HCT116 (cell line): ENCODE data around the gene KAZN.

Experiments
- CEBPB ChIP-seq: IDR thresholded peaks from 2 replicates; pipeline ENCODE4 v1.6.1; 2012; ENCODE audit warnings: low read depth
- EZH2 ChIP-seq: fragments of 200-600 bp; sonication (generic); IDR thresholded peaks from 2 replicates; pipeline ENCODE4 v1.6.1; 2017; ENCODE audit warnings: antibody characterized with exemption, mixed run types
- JUND ChIP-seq: IDR thresholded peaks from 2 replicates; pipeline ENCODE4 v1.6.1; 2012
- POLR2A ChIP-seq: IDR thresholded peaks from 2 replicates; pipeline ENCODE4 v1.7.0; 2011; ENCODE audit warnings: borderline replicate concordance; ENCODE audit not compliant: insufficient read depth, insufficient read length; ENCODE audit errors: extremely low read depth
- POLR2AphosphoS5 ChIP-seq: IDR thresholded peaks from 2 replicates; pipeline ENCODE4 v1.6.1; 2011; ENCODE audit warnings: mild to moderate bottlenecking, low read depth, low read length, moderate library complexity
- SP1 ChIP-seq: IDR thresholded peaks from 2 replicates; pipeline ENCODE4 v1.6.1; 2012; ENCODE audit warnings: low read depth
- TF ChIP-seq, protein P1 (sequence below), 3 experiments: fragments of 200-600 bp in 1 of 3; sonication (generic) in 1 of 3; IDR thresholded peaks in 2 of 3; conservative IDR thresholded peaks in 1 of 3; 2 replicates each; pipeline ENCODE4 v1.5.1; 2012 to 2017; ENCODE audit warnings: low read depth in 2 of 3, low read length in 2 of 3, antibody characterized with exemption in 1 of 3, borderline replicate concordance in 1 of 3, control low read depth in 1 of 3, mild to moderate bottlenecking in 1 of 3, mixed read lengths in 1 of 3, mixed run types in 1 of 3, moderate library complexity in 1 of 3; ENCODE audit not compliant: insufficient read depth in 1 of 3
- TF ChIP-seq, protein P2 (sequence below): IDR thresholded peaks from 2 replicates; pipeline ENCODE4 v1.6.1; 2011; ENCODE audit warnings: mild to moderate bottlenecking, low read length, moderate library complexity; ENCODE audit not compliant: insufficient replicate concordance; ENCODE audit errors: extremely low read depth

DNA sequence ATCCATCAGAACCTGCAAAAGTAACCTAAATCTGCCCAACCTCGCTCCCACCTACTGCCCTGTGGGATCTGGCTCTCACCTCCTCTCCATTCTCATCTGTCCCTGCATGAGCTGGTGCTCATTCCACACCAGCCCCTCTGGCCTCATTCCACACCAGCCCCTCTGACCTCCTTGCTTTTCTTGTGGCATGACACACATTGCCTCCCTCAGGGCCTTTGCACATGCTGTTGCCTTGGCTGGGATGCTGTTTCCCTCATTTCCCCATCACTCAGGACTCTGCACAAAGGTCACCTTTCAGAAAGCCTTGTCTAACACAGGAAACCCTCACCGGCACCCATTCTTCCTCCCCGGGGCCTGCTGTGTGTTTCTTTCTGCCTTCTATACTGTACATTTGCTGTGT, 197.1 kb downstream of the KAZN start:
- TF ChIP-seq, protein P1, sequence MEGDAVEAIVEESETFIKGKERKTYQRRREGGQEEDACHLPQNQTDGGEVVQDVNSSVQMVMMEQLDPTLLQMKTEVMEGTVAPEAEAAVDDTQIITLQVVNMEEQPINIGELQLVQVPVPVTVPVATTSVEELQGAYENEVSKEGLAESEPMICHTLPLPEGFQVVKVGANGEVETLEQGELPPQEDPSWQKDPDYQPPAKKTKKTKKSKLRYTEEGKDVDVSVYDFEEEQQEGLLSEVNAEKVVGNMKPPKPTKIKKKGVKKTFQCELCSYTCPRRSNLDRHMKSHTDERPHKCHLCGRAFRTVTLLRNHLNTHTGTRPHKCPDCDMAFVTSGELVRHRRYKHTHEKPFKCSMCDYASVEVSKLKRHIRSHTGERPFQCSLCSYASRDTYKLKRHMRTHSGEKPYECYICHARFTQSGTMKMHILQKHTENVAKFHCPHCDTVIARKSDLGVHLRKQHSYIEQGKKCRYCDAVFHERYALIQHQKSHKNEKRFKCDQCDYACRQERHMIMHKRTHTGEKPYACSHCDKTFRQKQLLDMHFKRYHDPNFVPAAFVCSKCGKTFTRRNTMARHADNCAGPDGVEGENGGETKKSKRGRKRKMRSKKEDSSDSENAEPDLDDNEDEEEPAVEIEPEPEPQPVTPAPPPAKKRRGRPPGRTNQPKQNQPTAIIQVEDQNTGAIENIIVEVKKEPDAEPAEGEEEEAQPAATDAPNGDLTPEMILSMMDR (IDR thresholded peaks at IDR 0.05 in 2 of 3, conservative IDR thresholded peaks at IDR 0.05 in 1 of 3; ENCODE audit: borderline replicate concordance in 1 of 3, insufficient read depth in 1 of 3, low read depth in 2 of 3, low read length in 2 of 3): no peak
- TF ChIP-seq, protein P2, sequence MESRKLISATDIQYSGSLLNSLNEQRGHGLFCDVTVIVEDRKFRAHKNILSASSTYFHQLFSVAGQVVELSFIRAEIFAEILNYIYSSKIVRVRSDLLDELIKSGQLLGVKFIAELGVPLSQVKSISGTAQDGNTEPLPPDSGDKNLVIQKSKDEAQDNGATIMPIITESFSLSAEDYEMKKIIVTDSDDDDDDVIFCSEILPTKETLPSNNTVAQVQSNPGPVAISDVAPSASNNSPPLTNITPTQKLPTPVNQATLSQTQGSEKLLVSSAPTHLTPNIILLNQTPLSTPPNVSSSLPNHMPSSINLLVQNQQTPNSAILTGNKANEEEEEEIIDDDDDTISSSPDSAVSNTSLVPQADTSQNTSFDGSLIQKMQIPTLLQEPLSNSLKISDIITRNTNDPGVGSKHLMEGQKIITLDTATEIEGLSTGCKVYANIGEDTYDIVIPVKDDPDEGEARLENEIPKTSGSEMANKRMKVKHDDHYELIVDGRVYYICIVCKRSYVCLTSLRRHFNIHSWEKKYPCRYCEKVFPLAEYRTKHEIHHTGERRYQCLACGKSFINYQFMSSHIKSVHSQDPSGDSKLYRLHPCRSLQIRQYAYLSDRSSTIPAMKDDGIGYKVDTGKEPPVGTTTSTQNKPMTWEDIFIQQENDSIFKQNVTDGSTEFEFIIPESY: no peak
- TF ChIP-seq POLR2A (no peak), POLR2AphosphoS5 (no peak), JUND (no peak), CEBPB (no peak), SP1 (no peak), EZH2 (no peak)
